ENCODE results near the gene ENPP1. TPM values are rescaled to one million over a fixed set of nuclear protein-coding genes. Genes with fewer than 3 reads are reported as not detected.

Gene ENPP1
- total RNA-seq, 2 experiments from 2014 or later = 0.34 TPM; not detected in 1

DNA sequence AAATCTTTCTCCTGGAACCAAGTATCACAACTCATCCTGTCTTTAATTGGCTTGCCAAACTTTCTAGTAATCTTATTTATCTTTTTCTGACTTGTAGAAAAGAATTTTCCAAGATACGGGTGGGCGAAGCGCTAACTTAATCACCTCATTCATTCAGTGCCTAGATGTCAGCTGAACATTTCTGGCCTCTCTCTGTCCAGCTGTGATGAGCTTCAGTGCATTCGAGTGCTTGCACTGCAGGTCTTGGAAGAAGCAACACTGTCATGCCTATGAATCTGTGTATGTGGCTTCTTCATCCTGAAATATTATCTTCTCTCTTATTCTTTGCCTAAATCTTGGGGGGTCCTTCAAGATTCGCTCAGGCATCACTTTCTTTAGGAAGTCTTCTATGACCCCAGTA, 16.3 kb upstream of the ENPP1 start:
- CTCF ChIA-PET (ENCODE audit: unreplicated experiment) = no interaction called here
- Histone ChIP-seq H4K20me1 (ENCODE audit: insufficient read depth, low read length) (no peaks in the 10 kb centered on the region), H3K4me1 (ENCODE audit: insufficient read depth, low read length, poor library complexity, severe bottlenecking) (no peaks in the 10 kb centered on the region), H2AFZ (ENCODE audit: low read length) (no peak overlapping the region), H3K27ac (ENCODE audit: low read depth, low read length, poor library complexity, severe bottlenecking) (no peak overlapping the region), H3K9me2 (ENCODE audit: insufficient read depth, low read length) (no peaks in the 10 kb centered on the region), H3K4me3 (ENCODE audit: low read depth, low read length, poor library complexity, severe bottlenecking) (no peak overlapping the region), H3K4me2 (ENCODE audit: low read length) (no peak overlapping the region), H3K79me2 (ENCODE audit: insufficient read depth, low read depth, low read length) (no peaks in the 10 kb centered on the region), H3K9me3 (ENCODE audit: low read length) (no peaks in the 10 kb centered on the region), H3K36me3 (ENCODE audit: insufficient read depth, low read length) (no peaks in the 10 kb centered on the region)
- BruUV-seq (replicated peaks) = no TSS peak
- no peak for TF ChIP-seq EZH2phosphoT487 (IDR thresholded peaks at IDR 0.05; ENCODE audit: borderline replicate concordance, low read depth, low read length)
- TF ChIP-seq, protein P1, sequence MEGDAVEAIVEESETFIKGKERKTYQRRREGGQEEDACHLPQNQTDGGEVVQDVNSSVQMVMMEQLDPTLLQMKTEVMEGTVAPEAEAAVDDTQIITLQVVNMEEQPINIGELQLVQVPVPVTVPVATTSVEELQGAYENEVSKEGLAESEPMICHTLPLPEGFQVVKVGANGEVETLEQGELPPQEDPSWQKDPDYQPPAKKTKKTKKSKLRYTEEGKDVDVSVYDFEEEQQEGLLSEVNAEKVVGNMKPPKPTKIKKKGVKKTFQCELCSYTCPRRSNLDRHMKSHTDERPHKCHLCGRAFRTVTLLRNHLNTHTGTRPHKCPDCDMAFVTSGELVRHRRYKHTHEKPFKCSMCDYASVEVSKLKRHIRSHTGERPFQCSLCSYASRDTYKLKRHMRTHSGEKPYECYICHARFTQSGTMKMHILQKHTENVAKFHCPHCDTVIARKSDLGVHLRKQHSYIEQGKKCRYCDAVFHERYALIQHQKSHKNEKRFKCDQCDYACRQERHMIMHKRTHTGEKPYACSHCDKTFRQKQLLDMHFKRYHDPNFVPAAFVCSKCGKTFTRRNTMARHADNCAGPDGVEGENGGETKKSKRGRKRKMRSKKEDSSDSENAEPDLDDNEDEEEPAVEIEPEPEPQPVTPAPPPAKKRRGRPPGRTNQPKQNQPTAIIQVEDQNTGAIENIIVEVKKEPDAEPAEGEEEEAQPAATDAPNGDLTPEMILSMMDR (conservative IDR thresholded peaks at IDR 0.05; ENCODE audit: low read length) = no peak
- POLR2A ChIA-PET = no interaction called here
- DNase-seq (ENCODE audit: low spot score) = no peak
- intact Hi-C loops (cut with micrococcal nuclease; ENCODE audit: unreplicated experiment) = no loop called here

DNA sequence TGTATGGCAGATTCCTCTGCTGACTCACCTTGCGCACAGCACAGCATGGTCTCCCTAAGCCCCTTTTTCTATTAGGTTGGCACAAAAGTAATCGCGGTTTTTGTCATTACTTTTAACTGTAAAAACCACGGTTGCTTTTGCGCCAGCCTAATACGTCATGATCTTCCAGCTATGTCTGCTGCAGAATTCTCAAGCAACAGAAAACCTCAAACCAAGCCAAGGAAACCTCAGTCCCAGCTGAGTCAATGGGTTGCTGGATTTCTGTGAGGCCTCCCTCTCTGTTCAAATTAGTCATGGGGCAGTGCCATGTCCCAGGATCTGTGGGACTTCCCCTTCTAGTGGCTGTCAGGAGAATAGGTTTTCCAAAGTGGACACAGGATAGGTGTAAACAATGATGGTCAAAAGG, 15.7 kb upstream of the ENPP1 start:
- Histone ChIP-seq H3K4me2 (ENCODE audit: low read length) (no peak overlapping the region), H3K9me2 (ENCODE audit: insufficient read depth, low read length) (no peaks in the 10 kb centered on the region), H3K4me1 (ENCODE audit: insufficient read depth, low read length, poor library complexity, severe bottlenecking) (no peaks in the 10 kb centered on the region), H3K79me2 (ENCODE audit: insufficient read depth, low read depth, low read length) (no peaks in the 10 kb centered on the region), H3K9me3 (ENCODE audit: low read length) (no peaks in the 10 kb centered on the region), H2AFZ (ENCODE audit: low read length) (no peak overlapping the region), H4K20me1 (ENCODE audit: insufficient read depth, low read length) (no peaks in the 10 kb centered on the region), H3K4me3 (ENCODE audit: low read depth, low read length, poor library complexity, severe bottlenecking) (no peak overlapping the region), H3K27ac (ENCODE audit: low read depth, low read length, poor library complexity, severe bottlenecking) (no peak overlapping the region), H3K36me3 (ENCODE audit: insufficient read depth, low read length) (no peaks in the 10 kb centered on the region)
- TF ChIP-seq, protein P1 (conservative IDR thresholded peaks at IDR 0.05; ENCODE audit: low read length) = no peak
- no peak for TF ChIP-seq EZH2phosphoT487 (IDR thresholded peaks at IDR 0.05; ENCODE audit: borderline replicate concordance, low read depth, low read length)
- no peak for DNase-seq (ENCODE audit: low spot score)
- POLR2A ChIA-PET = no interaction called here
- intact Hi-C loops (cut with micrococcal nuclease; ENCODE audit: unreplicated experiment) = no loop called here
- CTCF ChIA-PET (ENCODE audit: unreplicated experiment) = interaction anchor here (0.6 kb wide), 1 partner anchor 654 kb away, joined by 3 read pairs; no protein-coding TSS in a partner anchor
- BruUV-seq (replicated peaks) = no TSS peak

DNA sequence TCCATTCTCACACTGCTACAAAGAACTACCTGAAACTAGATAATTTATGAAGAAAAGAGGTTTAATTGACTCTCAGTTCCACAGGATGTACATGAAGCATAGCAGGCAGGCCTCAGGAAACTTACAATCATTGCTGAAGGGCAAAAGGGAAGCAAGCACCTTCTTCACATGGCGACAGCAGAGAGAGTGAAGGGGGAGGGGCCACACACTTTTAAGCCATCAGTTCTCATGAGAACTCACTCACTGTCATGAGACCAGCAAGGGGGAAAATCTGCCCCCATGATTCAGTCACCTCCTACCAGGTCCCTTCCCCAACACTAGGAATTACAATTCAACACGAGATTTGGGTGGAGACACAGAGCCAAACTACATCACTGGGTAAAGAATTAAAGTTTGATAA, 12.5 kb upstream of the ENPP1 start:
- Histone ChIP-seq H2AFZ (ENCODE audit: low read length) (no peak overlapping the region), H3K9me3 (ENCODE audit: low read length) (no peaks in the 10 kb centered on the region), H3K4me1 (ENCODE audit: insufficient read depth, low read length, poor library complexity, severe bottlenecking) (no peaks in the 10 kb centered on the region), H3K27ac (ENCODE audit: low read depth, low read length, poor library complexity, severe bottlenecking) (no peak overlapping the region), H3K4me2 (ENCODE audit: low read length) (no peak overlapping the region), H4K20me1 (ENCODE audit: insufficient read depth, low read length) (no peaks in the 10 kb centered on the region), H3K4me3 (ENCODE audit: low read depth, low read length, poor library complexity, severe bottlenecking) (no peak overlapping the region), H3K36me3 (ENCODE audit: insufficient read depth, low read length) (no peaks in the 10 kb centered on the region), H3K79me2 (ENCODE audit: insufficient read depth, low read depth, low read length) (no peaks in the 10 kb centered on the region), H3K9me2 (ENCODE audit: insufficient read depth, low read length) (no peaks in the 10 kb centered on the region)
- ChIA-PET CTCF (ENCODE audit: unreplicated experiment) (no interaction called here), POLR2A (no interaction called here)
- intact Hi-C loops (cut with micrococcal nuclease; ENCODE audit: unreplicated experiment) = no loop called here
- DNase-seq (ENCODE audit: low spot score) = no peak
- TF ChIP-seq, protein P1 (conservative IDR thresholded peaks at IDR 0.05; ENCODE audit: low read length) = no peak
- TF ChIP-seq EZH2phosphoT487 (IDR thresholded peaks at IDR 0.05; ENCODE audit: borderline replicate concordance, low read depth, low read length) = no peak
- no TSS peak for BruUV-seq (replicated peaks)

Measured in OCI-LY7 (cell line).